HL-60/S4 treated with retinoic acid at 250 ng/mL for 4 days and 3 days (cell line): ENCODE data around the gene TSHZ3.

Experiments used
- in situ Hi-C: fragments of 300-500 bp; cut with MboI; formaldehyde crosslinking; loops from 2 replicates; pipeline ENCODE4 v1.7.0; 2022; ENCODE audit warnings: low sequenced_read_pairs

The TSHZ3 gene

GRCh38 chr19:31355665-31356289 lies 6.5 kb upstream of the TSHZ3 start:
- in situ Hi-C loops = no loop called here

- in situ Hi-C loops = no loop called here
Observed at GRCh38 chr19:31354799-31355664, 5.8 kb upstream of the TSHZ3 start.

DNA sequence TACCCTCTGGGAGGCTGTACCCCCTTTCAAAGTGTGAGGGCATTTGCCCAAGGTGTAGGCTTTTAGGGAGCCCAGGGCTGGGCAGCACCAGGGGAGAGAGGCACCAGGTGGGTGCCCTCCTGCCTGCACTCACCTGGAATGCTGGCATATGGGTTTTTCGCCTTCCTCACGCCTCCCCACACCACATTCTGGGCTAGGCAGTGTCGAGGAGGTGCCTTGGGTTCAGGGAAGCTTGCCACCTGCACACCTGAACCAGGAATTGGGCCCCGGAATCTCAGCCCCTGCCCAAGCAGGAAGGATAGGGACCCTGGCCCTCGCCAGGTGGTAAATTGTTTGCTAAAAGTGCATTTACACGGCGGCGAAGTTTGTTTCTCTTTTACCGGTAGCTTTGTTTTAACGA lies 5.1 kb upstream of the TSHZ3 start:
- in situ Hi-C loops = no loop called here

GRCh38 chr19:31353833-31354232 lies 4.6 kb upstream of the TSHZ3 start:
- in situ Hi-C loops = no loop called here

GRCh38 chr19:31352782-31353651 lies 3.8 kb upstream of the TSHZ3 start:
- in situ Hi-C loops = no loop called here

GRCh38 chr19:31352296-31352781 lies 3.1 kb upstream of the TSHZ3 start:
- in situ Hi-C loops = no loop called here

GRCh38 chr19:31351855-31352195 lies 2.6 kb upstream of the TSHZ3 start:
- in situ Hi-C loops = no loop called here

GRCh38 chr19:31351056-31351854 lies 2.0 kb upstream of the TSHZ3 start:
- in situ Hi-C loops = no loop called here

DNA sequence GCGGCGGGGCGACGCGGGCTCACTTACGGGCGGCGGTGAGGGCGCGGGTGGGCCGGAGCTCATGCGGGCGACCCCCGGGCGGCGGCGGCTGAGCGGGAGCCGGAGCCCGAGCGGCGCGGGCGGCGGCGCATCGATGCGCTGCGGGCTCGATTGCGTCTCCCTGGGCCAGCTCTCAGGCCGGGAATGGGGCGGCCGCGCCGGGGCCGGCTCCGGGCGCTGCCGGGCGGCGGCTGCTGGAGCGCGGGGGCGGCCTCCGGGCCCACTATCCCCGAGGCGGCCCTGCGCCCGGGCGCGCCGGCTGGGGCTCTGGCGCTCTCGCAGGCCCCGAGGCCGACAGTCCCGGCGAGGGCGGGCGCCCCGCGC lies 1.4 kb upstream of the TSHZ3 start:
- in situ Hi-C loops = no loop called here

DNA sequence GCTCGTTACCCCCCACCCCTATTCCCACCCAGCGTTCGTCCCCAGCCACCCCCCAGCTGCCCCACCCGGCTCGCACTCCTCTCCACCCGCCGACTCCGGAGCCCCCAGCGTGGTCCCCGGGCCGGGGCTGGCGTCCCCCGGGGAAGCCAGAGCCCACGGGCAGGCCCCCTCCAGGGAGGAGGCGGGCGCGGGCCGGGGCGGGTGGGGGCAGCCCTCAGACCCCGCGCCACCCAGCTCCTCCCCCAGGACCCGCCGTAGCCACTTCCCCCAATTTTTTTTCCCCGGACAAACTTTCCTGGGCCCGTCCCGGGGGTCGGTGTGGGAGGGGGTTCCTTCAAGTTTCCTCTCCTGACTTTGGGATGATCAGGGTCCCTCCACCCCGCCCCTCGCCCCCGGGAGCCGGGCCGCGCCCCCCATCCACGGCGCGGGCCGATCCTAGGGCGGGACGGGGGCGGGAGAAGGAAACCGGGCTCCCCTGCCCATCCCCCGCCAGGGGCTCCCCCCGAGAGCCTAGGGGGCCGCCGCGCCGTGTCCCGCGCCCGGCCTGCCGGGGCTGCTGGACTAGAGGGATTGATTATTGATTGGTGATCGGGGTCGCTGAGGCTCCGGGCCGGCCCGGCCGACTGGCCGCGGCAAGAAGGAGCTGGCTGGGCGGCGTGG lies 927 bp upstream of the TSHZ3 start:
- in situ Hi-C loops = no loop called here

GRCh38 chr19:31348481-31349159 lies 616 bp downstream of the TSHZ3 start:
- in situ Hi-C loops = no loop called here

GRCh38 chr19:31347828-31348392 lies 1.3 kb downstream of the TSHZ3 start:
- in situ Hi-C loops = no loop called here

GRCh38 chr19:31347354-31347753 lies 1.9 kb downstream of the TSHZ3 start:
- in situ Hi-C loops = no loop called here

GRCh38 chr19:31346184-31347059 lies 2.8 kb downstream of the TSHZ3 start:
- in situ Hi-C loops = no loop called here

GRCh38 chr19:31344403-31344802 lies 4.8 kb downstream of the TSHZ3 start:
- in situ Hi-C loops = no loop called here

DNA sequence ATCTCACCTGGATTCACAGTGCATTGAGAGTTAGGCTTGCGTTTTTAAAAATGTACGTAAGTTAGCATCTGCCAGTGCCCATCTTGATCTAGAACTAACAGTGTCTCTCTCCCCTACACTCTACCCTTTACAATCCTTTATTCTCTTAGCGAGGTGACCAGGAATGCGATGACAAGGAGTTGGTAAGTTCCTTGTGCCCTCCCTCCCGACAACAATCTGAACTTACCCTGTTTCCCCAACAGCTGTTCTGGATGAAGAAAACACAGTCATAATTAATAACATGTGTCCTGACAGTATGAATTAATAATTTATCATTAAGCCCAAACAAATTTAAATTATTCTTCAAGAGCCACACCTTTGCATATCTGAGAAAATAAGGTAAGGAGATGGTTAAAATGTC lies 6.3 kb downstream of the TSHZ3 start:
- in situ Hi-C loops = no loop called here

DNA sequence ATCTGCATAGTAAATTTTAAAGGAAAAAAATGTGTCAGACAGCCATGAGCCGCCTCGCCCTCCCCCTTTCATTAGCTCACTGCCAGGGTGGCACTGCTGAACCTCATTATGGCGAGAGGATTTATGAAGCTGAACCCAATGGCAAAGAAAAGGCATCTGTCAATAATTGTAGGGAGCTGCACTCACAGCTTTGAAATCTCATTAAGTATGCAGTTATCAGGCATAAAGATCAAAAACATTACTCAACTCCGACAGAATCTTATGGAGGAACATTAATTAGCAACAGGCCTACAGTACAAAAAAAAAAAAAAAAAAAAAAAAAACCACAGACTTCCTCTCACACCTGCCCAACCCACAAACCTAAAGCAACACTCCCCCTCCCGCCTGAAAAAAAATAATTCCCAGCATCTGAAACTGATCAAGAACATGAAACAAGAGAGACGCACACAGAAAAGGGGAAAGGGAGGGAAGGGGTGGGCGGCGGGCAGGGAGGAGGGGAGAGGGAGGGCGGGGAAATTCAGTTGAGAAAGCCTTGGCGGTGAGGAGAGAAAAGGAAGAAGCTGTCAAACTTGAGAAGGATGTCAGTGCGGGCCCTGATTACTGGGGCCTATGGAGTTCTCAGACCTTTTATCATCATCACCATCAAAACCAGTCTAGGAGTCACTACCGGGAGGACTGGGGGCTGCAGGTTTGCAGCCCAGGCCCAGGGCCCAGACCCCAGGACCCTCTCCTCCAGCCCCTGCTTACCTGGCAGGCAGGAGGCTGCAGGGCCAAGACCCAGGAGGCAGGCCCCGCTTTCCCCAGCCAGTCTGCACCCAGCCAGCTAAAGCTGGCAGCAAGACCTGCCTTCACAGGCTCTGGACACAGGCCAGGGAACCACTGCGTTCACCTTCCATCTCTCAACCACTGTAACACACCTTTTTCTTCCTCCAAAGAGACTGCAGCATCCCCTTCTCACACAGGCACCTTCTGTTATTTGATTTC lies 8.9 kb downstream of the TSHZ3 start:
- in situ Hi-C loops = no loop called here
